ENCODE data around the gene PRKAB1. TPM values are rescaled to one million over a fixed set of nuclear protein-coding genes. Genes with fewer than 3 reads are reported as not detected.

PRKAB1 gene
- total RNA-seq, 2 donors from 2014 or later, result 28.8 to 32.0 TPM

DNA sequence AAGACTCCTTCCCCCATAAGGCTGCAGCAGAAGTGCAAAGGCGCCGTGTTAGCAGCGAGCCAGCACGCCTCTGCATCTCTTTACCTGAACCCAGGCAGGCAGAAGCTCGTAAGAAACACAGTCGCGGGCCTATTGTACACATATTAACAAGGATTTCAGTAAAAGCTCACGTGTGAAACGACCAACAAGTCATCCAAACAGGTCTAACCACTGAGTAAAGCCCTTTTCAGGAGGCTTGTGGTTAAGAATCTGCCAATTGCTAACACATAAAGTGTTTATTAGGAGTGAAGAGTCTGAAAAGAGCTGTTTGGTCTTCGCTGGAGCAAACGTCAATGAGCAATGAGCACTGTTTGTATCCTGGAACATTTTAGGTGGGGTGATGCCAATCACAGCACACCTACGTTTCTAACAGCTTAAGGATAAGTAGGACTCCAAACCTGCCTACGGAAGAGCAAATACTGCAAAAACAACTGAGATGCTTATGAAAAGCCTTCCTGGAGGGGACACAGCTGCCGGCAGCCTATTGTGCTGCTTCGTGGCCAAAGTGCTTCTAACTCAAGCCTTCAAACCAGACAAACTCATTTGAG lies 43.1 kb downstream of the PRKAB1 start:
- Histone ChIP-seq H3K9ac (ENCODE audit: extremely low read depth, low read length, poor library complexity, severe bottlenecking) (no peak overlapping the region), H3K27ac (ENCODE audit: low read depth, low read length) (no peak overlapping the region), H3K9me3 (ENCODE audit: control insufficient read depth, low read length) (no peaks in the 10 kb centered on the region), H3K36me3 (ENCODE audit: control insufficient read depth, insufficient read depth, low read length) (peaks cover 92% of the 10 kb centered on the region), H3K4me3 (ENCODE audit: low read length) (no peak overlapping the region), H3K4me1 (ENCODE audit: control insufficient read depth, insufficient read depth, low read length) (no peaks in the 10 kb centered on the region), H3K27me3 (ENCODE audit: control insufficient read depth, insufficient read depth, low read length, poor library complexity, severe bottlenecking) (no peaks in the 10 kb centered on the region)
- H3K36me3 Mint-ChIP-seq (ENCODE audit: low read depth), result peaks cover 92% of the 10 kb centered on the region
- TF ChIP-seq, protein P1, sequence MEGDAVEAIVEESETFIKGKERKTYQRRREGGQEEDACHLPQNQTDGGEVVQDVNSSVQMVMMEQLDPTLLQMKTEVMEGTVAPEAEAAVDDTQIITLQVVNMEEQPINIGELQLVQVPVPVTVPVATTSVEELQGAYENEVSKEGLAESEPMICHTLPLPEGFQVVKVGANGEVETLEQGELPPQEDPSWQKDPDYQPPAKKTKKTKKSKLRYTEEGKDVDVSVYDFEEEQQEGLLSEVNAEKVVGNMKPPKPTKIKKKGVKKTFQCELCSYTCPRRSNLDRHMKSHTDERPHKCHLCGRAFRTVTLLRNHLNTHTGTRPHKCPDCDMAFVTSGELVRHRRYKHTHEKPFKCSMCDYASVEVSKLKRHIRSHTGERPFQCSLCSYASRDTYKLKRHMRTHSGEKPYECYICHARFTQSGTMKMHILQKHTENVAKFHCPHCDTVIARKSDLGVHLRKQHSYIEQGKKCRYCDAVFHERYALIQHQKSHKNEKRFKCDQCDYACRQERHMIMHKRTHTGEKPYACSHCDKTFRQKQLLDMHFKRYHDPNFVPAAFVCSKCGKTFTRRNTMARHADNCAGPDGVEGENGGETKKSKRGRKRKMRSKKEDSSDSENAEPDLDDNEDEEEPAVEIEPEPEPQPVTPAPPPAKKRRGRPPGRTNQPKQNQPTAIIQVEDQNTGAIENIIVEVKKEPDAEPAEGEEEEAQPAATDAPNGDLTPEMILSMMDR (conservative IDR thresholded peaks at IDR 0.05), result no peak
- 92 to 95% methylated on average over 10 to 15 of the region's 15 CpGs for WGBS, 2 experiments (ENCODE audit: insufficient coverage in 1 of 2, insufficient read length in 1 of 2)
- H3K27me3 Mint-ChIP-seq (ENCODE audit: insufficient read depth), result no peaks in the 10 kb centered on the region
- no peaks in the 10 kb centered on the region for H3K4me1 Mint-ChIP-seq
- H3K9me3 Mint-ChIP-seq, result no peaks in the 10 kb centered on the region
- H3K27ac Mint-ChIP-seq, result no peak overlapping the region
- DNase-seq, result no peak
- H3K4me3 Mint-ChIP-seq, result no peak overlapping the region

DNA sequence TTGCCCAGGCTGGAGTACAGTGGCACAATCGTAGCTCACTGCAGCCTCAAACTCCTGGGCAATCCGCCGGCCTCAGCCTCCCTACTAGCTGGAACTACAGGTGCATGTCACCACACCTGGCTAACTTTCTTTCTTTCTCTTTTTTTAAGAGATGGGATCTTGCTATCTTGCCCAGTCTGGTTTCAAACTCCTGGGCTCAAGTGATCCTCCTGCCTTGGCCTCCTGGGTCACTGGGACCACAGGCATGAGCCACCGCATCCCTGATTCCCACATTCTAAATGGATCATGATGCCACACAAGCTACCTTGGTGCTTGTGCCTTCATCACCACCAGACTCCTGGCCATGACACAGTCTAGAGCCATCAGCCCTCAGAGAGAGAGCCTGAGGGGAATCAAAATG lies 43.8 kb downstream of the PRKAB1 start:
- DNase-seq, result no peak
- Histone ChIP-seq H3K27me3 (ENCODE audit: control insufficient read depth, insufficient read depth, low read length, poor library complexity, severe bottlenecking) (no peaks in the 10 kb centered on the region), H3K4me1 (ENCODE audit: control insufficient read depth, insufficient read depth, low read length) (no peaks in the 10 kb centered on the region), H3K9me3 (ENCODE audit: control insufficient read depth, low read length) (no peaks in the 10 kb centered on the region), H3K9ac (ENCODE audit: extremely low read depth, low read length, poor library complexity, severe bottlenecking) (no peak overlapping the region), H3K27ac (ENCODE audit: low read depth, low read length) (no peak overlapping the region), H3K4me3 (ENCODE audit: low read length) (no peak overlapping the region), H3K36me3 (ENCODE audit: control insufficient read depth, insufficient read depth, low read length) (peaks cover 87% of the 10 kb centered on the region)
- TF ChIP-seq, protein P1 (conservative IDR thresholded peaks at IDR 0.05), result no peak
- Mint-ChIP-seq H3K4me3 (no peak overlapping the region), H3K27me3 (ENCODE audit: insufficient read depth) (no peaks in the 10 kb centered on the region), H3K9me3 (no peaks in the 10 kb centered on the region), H3K4me1 (peaks cover 5% of the 10 kb centered on the region), H3K36me3 (ENCODE audit: low read depth) (peaks cover 90% of the 10 kb centered on the region), H3K27ac (no peak overlapping the region)
- WGBS, 2 experiments (ENCODE audit: insufficient coverage in 1 of 2, insufficient read length in 1 of 2), result 93 to 98% methylated on average over 4 of the region's 4 CpGs

DNA sequence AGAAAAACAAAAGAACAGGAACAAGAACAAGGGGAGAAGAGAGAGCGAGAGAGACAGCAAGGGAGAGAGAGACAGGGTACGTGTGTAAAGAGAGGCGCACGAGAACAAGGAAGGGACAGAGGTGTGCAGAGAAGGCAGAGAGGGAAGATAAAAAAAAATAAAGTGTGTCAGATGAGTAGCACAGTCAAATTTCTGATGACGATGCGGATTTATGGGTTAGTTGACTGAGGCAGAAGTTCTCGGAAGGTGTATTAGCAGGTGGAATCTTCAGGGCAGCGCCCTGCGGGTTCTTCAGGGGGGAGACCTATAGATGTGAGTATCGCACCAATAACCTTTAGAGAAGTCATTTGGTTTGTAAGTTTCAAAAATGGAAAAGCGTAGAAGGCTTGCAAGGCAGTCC lies 44.8 kb downstream of the PRKAB1 start:
- H3K36me3 Mint-ChIP-seq (ENCODE audit: low read depth), result peaks cover 86% of the 10 kb centered on the region
- no peak overlapping the region for H3K4me3 Mint-ChIP-seq
- Histone ChIP-seq H3K27me3 (ENCODE audit: control insufficient read depth, insufficient read depth, low read length, poor library complexity, severe bottlenecking) (no peaks in the 10 kb centered on the region), H3K36me3 (ENCODE audit: control insufficient read depth, insufficient read depth, low read length) (peaks cover 79% of the 10 kb centered on the region), H3K27ac (ENCODE audit: low read depth, low read length) (no peak overlapping the region), H3K4me1 (ENCODE audit: control insufficient read depth, insufficient read depth, low read length) (no peaks in the 10 kb centered on the region), H3K9ac (ENCODE audit: extremely low read depth, low read length, poor library complexity, severe bottlenecking) (no peak overlapping the region), H3K4me3 (ENCODE audit: low read length) (no peak overlapping the region), H3K9me3 (ENCODE audit: control insufficient read depth, low read length) (no peaks in the 10 kb centered on the region)
- 94 to 95% methylated on average over 11 of the region's 11 CpGs for WGBS, 2 experiments (ENCODE audit: insufficient coverage in 1 of 2, insufficient read length in 1 of 2)
- no peaks in the 10 kb centered on the region for H3K27me3 Mint-ChIP-seq (ENCODE audit: insufficient read depth)
- no peaks in the 10 kb centered on the region for H3K9me3 Mint-ChIP-seq
- TF ChIP-seq, protein P1 (conservative IDR thresholded peaks at IDR 0.05), result no peak
- H3K4me1 Mint-ChIP-seq, result peaks cover 7% of the 10 kb centered on the region
- H3K27ac Mint-ChIP-seq, result no peak overlapping the region
- no peak for DNase-seq
